Measurements from ENCODE around the gene IMMP2L.
"Not testable (repeated sequence)": the region's sequence is repeated elsewhere in the genome, so short reads cannot be mapped to it uniquely, and the experiment has no call there.

IMMP2L gene

GRCh38 chr7:111450705-111451104 is 111.6 kb downstream of the IMMP2L start:
- DNase-seq: not testable (repeated sequence)

DNA sequence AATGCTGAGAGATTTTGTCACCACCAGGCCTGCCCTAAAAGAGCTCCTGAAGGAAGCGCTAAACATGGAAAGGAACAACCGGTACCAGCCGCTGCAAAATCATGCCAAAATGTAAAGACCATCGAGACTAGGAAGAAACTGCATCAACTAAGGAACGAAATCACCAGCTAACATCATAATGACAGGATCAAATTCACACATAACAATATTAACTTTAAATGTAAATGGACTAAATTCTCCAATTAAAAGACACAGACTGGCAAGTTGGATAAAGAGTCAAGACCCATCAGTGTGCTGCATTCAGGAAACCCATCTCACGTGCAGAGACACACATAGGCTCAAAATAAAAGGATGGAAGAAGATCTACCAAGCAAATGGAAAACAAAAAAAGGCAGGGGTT is 114.8 kb downstream of the IMMP2L start:
- not testable (repeated sequence) for DNase-seq

DNA sequence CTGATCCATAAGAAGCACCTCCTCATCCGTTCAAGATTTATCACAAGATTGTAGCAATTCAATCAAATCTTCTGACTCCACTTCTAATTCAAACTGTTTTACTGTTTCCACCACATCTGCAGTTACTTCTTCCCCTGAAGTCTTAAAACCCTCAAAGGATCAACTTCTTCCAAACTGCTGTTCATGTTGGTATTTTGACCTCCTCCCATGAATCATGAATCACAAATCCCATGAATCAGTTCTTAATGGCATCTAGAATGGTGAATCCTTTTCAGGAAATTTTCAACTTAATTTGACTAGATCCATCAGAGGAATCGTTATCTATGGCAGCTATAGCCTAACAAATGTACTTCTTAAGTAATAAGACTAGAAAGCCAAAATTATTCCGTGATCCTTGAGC is 122.3 kb downstream of the IMMP2L start:
- no peak for DNase-seq

- DNase-seq: no peak
Measured at GRCh38 chr7:111438369-111439289, 123.7 kb downstream of the IMMP2L start.

DNA sequence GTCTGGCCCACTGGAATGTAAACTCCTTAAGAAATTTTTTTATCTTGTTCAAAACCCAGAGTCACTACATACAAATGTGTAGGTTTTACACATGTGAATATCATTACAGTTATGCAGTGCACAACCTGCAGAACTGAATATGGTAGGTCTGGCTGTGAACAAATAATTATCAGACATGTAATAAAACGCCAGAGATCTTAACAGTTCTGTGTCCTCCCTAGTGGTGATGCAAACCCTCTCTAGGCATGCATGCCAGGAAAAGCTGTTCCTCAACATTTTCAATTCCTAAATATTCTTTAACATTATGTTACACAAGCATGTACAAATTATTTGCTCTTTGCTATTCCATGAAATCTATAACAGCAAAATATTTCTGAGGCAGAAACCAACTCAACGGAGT is 124.6 kb downstream of the IMMP2L start:
- DNase-seq: no peak

DNA sequence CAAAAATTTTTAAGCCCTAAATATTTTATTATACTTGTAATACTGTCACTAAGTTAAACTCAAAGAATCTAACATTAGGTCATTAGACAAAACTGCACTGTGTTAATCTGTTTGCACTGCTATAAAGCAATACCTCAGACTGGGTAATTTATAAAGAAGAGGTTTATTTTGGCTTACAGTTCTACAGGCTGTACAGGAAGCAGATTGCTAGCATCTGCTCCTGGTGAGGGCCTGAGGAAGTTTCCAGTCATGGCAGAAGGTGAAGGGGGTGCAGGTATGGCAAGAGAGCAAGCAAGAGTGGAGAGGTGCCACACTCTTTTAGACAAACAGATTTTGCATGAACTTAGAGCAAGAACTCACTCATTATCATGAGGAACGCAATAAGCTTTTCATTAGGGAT is 125.7 kb downstream of the IMMP2L start:
- DNase-seq: no peak

DNA sequence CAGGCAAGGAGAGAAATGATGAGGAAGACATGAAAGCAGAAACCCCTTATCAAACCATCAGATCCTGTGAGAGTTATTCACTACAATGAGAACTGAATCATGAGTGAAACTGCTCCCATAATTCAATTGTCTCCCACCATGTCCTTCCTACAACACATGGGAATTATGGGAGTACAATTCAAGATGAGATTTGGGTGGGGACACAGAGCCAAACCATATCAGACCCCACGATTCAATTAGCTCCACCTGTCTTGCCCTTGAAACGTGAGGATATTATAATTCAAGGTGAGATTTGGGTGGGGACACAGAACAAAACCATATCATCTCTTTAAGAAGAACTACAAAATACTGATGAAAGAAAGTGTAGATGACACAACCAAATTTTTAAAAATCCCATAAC is 128.9 kb downstream of the IMMP2L start:
- no peak for DNase-seq

- DNase-seq: no peak
Measured at GRCh38 chr7:111429781-111430180, 132.5 kb downstream of the IMMP2L start.

- no peak for DNase-seq
Measured at GRCh38 chr7:111424768-111425167, 137.5 kb downstream of the IMMP2L start.

- no peak for DNase-seq
Measured at GRCh38 chr7:111414374-111414773, 147.9 kb downstream of the IMMP2L start.

DNA sequence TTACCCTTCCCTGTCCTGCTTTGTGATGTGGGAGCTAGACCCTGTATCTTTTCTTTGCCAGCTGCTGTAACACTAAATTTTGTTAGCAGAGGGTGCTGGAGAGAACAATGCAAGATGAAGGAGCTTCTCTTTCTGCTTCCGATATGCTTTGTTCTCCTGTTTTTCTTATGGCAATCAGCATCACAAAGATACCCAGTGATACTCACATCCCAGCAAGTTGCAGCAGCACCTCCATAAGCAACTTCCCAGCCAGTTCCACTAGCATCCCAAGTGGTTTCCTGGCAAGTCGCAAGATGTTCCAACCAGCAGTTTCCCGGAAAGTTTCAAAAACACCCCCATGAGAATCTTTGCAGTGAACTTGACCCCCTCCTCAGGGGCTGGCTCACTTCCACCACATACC is 148.6 kb downstream of the IMMP2L start:
- DNase-seq: no peak

DNA sequence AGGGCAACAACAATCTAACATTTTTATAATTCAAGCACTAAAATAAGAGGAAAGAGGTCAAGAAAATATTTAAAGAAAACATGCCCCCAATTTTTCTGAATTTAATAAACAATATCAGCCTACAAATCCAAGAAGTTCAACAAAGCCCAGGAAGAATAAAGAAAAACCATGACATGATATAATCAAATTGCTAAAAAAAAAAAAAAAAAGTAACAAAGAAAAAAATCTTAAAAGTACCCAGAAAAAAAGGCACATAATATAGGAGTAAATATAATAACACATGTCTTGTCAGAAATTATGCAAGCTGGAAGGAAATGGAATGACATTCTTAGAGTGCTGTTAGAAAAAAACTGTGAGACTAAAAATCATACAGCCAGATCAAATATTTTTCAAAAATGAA is 151.4 kb downstream of the IMMP2L start:
- DNase-seq: no peak

GRCh38 chr7:111409714-111410422 is 152.4 kb downstream of the IMMP2L start:
- no peak for DNase-seq

GRCh38 chr7:111408724-111409123 is 153.6 kb downstream of the IMMP2L start:
- no peak for DNase-seq

- DNase-seq: no peak
Measured at GRCh38 chr7:111407258-111407657, 155.0 kb downstream of the IMMP2L start.

GRCh38 chr7:111405621-111406020 is 156.7 kb downstream of the IMMP2L start:
- no peak for DNase-seq

DNA sequence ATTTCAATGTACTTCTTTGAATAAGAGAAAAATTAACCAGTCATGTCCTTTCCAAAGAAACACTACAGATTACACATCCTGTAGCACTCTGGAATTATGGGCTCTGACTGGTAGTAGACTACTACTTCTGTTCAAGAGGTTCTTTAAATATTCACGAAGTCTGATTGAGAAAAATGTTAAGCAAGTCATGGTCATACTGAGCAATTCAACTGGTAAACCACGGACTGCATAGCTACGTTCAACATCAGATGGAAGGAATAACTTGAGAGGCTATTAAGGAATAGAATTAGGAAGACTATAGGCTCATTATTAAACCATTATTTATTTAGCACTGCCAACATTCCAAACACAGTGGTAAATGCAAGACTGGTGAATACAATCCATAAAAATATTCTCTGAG is 160.8 kb downstream of the IMMP2L start:
- DNase-seq: no peak

DNA sequence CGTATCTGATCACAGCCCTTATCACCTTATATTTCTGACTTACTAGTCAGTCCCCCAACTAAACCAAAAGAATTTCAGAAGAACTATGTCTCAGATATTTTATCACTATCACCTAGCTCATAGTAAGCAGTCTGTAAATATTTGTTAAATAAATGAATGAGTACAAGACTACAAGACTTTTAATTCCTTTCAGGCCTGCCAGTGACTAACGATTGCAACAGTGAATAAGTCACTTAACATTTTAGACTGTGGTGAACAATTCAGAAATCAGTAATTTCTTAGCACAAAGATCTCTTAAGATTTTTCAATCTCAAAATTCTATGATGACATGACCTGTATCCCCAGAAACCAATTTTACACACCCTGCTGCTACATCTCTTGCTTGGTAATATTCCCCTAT is 162.2 kb downstream of the IMMP2L start:
- DNase-seq: no peak

DNA sequence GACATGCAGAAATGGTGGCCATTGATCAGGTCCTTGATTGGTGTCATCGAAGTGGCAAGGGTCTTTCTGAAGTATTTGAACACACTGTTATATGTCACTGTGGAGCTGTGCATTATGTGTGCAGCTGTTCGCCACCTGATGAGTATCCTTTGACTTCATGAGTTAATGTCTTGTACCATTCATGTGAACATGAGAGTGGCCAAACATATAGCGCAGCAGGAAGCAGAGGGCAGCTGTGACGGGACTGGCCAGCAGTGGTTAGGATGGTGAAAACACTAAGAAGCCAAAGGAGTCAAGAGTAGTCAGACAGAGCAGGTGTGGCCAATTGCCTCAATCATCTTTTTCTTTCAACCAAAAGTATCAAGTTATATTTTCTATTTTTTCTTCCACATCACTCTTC is 167.4 kb downstream of the IMMP2L start:
- no peak for DNase-seq

DNA sequence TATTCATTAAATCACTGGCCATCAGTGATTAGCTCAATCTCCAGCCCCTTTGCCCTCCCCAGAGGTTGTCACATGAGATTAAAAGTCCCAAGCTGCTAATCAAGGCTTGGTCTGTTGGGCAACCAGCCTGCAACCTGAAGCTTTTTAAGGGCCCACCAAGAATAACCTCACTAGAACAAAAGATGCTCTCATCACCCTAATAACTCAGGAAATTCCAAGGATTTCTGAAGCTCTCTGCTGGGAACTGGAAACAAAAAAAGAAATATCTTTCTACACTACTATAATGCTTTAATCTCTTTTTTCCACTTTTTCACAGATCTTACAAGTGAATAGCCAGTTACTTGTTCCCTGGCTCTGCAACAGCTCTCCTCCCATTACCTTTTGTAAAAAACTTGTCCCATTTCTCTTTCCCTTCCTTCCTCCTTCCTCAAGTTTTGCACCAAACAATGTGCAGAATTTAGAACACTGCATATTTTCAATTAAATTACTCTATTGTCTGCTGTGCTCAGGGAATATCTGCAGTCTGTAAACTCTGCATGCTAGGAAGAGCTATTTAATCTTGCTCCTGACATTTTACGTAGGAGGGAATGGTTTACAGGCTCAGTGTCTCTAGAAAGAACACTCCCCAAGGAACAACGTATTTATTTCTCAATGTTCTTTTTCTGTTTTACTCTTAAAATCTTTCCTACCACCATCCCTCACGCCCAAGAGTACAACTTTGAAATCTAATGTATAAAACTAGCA is 169.1 kb downstream of the IMMP2L start:
- no peak for DNase-seq

- DNase-seq: no peak
Measured at GRCh38 chr7:111392294-111392693, 170.0 kb downstream of the IMMP2L start.

DNA sequence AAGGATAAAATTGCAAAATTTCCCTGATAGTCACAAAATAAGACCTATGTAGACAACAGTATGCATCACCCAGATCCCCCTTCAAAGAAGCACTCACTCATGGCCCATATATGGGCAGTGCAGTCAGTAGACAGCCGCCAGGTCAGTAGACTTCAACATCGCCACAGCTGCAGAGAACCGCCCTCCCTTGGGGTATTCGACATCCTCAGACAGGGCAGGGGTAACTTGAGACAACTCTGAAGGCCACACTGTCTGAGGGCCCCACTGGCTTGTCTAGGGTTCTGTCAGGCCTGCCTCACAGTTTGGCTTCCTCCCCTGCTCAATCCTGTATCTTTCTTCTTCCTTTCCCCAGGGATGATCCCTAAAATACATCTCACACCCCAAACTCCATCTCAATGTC is 172.3 kb downstream of the IMMP2L start:
- no peak for DNase-seq

GRCh38 chr7:111388912-111389311 is 173.4 kb downstream of the IMMP2L start:
- DNase-seq: no peak

GRCh38 chr7:111388016-111388415 is 174.3 kb downstream of the IMMP2L start:
- DNase-seq: no peak

Data from activated effector memory CD4-positive, alpha-beta T cell treated with anti-CD3 and anti-CD28 coated beads, Interleukin-2, amount 50 U/mL, for 16 hours (primary cell).